NCI-H1092 treated with DMSO at 0.1 percent for 48 hours (cell line): ENCODE measurements around the gene GNRHR.
A peak's percentile ranks its signal among the peaks of the same experiment; 100 is the strongest.

Source experiments
- DNase-seq: peaks from one replicate; lab custom pipeline; 2025; lab: John Stamatoyannopoulos, UW

GNRHR gene

GRCh38 chr4:67700116-67700737 lies 54.0 kb downstream of the GNRHR start:
- DNase-seq, result peak; percentile 68

- DNase-seq, result no peak
Measured at GRCh38 chr4:67699603-67700002, 54.6 kb downstream of the GNRHR start.

- DNase-seq, result no peak
Measured at GRCh38 chr4:67697860-67698687, 56.1 kb downstream of the GNRHR start.

- no peak for DNase-seq
Measured at GRCh38 chr4:67696061-67696460, 58.1 kb downstream of the GNRHR start.

- DNase-seq, result no peak
Measured at GRCh38 chr4:67694662-67695061, 59.5 kb downstream of the GNRHR start.

- DNase-seq, result no peak
Measured at GRCh38 chr4:67691328-67691727, 62.9 kb downstream of the GNRHR start.
